ENCODE data around the gene SPON1.

DNA sequence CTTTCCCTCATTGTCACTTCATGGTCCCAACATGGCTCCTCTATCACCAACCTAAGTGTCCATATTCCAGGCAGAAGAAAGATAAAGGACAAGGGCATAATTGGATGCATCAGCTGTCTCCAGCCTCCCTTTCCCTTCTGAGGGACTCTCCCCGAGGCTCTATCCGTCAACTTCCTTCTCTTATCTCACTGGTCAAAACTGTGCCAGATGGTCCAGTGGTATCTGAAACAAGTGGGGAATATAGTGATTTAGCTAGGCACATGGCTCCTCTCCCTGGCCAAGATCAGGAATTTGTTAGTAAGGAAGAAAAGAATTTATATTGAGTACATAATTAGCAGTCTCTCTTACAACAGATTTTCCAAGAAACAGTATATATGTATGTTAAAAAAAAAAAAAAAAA lies 12.6 kb upstream of the SPON1 start:
- TF ChIP-seq, protein P1, sequence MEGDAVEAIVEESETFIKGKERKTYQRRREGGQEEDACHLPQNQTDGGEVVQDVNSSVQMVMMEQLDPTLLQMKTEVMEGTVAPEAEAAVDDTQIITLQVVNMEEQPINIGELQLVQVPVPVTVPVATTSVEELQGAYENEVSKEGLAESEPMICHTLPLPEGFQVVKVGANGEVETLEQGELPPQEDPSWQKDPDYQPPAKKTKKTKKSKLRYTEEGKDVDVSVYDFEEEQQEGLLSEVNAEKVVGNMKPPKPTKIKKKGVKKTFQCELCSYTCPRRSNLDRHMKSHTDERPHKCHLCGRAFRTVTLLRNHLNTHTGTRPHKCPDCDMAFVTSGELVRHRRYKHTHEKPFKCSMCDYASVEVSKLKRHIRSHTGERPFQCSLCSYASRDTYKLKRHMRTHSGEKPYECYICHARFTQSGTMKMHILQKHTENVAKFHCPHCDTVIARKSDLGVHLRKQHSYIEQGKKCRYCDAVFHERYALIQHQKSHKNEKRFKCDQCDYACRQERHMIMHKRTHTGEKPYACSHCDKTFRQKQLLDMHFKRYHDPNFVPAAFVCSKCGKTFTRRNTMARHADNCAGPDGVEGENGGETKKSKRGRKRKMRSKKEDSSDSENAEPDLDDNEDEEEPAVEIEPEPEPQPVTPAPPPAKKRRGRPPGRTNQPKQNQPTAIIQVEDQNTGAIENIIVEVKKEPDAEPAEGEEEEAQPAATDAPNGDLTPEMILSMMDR (IDR thresholded peaks at IDR 0.05; ENCODE audit: insufficient read depth, low read length, poor library complexity, severe bottlenecking), result no peak
- no peak for TF ChIP-seq EZH2phosphoT487 (conservative IDR thresholded peaks at IDR 0.05; ENCODE audit: low read length)
